ACC112 (cell line): ENCODE results near the gene PPP1R12A.

ENCODE experiments used
- H2AFZ ChIP-seq: fragments of 200-600 bp; sonication (generic); one replicate; pipeline ENCODE4 v1.6.0; 2017; ENCODE audit warnings: antibody characterized with exemption, low read length; ENCODE audit not compliant: unreplicated experiment
- H3K27ac ChIP-seq: fragments of 200-600 bp; sonication (generic); 2 replicates; pipeline ENCODE4 v1.5.1; 2014; ENCODE audit warnings: low read depth, mild to moderate bottlenecking, antibody characterized with exemption, low read length, moderate library complexity
- H3K27me3 ChIP-seq: fragments of 200-600 bp; sonication (generic); 2 replicates; pipeline ENCODE4 v1.6.1; 2014; ENCODE audit warnings: mild to moderate bottlenecking, antibody characterized with exemption, low read length, moderate library complexity, mixed read lengths; ENCODE audit not compliant: insufficient read depth
- H3K36me3 ChIP-seq: fragments of 200-600 bp; sonication (generic); 2 replicates; pipeline ENCODE4 v1.6.1; 2016; ENCODE audit warnings: mild to moderate bottlenecking, antibody characterized with exemption, low read length, moderate library complexity, mixed read lengths; ENCODE audit not compliant: insufficient read depth
- H3K4me1 ChIP-seq: fragments of 200-600 bp; sonication (generic); one replicate; pipeline ENCODE4 v1.6.1; 2016; ENCODE audit warnings: low read length, mixed read lengths; ENCODE audit not compliant: insufficient read depth, unreplicated experiment, control insufficient read depth
- H3K4me3 ChIP-seq: fragments of 200-600 bp; sonication (generic); 2 replicates; pipeline ENCODE4 v1.5.1; 2014; ENCODE audit warnings: mild to moderate bottlenecking, low read depth, low read length
- H3K79me2 ChIP-seq: fragments of 200-600 bp; sonication (generic); one replicate; pipeline ENCODE4 v1.6.0; 2016; ENCODE audit warnings: low read length; ENCODE audit not compliant: control insufficient read depth, unreplicated experiment, insufficient read depth

PPP1R12A gene

DNA sequence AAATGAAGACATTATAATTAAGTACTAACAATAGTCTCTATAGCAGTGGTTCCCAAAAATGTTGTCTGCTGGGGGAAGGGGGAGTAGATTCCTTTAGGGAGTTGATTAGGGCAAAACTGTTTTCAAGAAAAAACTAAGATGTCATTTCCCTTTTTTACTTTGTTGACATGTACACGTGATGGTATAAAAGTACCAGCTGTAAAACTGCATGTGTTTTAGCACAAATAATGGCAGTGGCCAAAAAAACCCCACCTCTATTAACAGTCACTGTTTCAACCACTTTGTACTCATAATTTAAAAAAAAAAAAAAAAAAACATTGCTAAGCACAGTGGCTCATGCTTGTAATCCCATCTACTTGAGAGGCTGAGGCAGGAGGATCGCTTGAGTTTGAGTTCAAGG is 61.7 kb downstream of the PPP1R12A start:
- Histone ChIP-seq H3K36me3 (peaks cover 9% of the 10 kb centered on the region; the same call in 1 of the 2 replicates), H3K27me3 (no peaks in the 10 kb centered on the region), H3K79me2 (peaks cover 33% of the 10 kb centered on the region), H3K27ac (no peak overlapping the region), H2AFZ (no peak overlapping the region), H3K4me1 (peaks cover 4% of the 10 kb centered on the region), H3K4me3 (no peak overlapping the region)

- Histone ChIP-seq H3K27ac (no peak overlapping the region), H3K4me3 (no peak overlapping the region), H2AFZ (no peak overlapping the region), H3K79me2 (peaks cover 38% of the 10 kb centered on the region), H3K4me1 (peaks cover 4% of the 10 kb centered on the region), H3K36me3 (peaks cover 22% of the 10 kb centered on the region), H3K27me3 (no peaks in the 10 kb centered on the region)
Observed at GRCh38 chr12:79871621-79872020, 63.3 kb downstream of the PPP1R12A start.

DNA sequence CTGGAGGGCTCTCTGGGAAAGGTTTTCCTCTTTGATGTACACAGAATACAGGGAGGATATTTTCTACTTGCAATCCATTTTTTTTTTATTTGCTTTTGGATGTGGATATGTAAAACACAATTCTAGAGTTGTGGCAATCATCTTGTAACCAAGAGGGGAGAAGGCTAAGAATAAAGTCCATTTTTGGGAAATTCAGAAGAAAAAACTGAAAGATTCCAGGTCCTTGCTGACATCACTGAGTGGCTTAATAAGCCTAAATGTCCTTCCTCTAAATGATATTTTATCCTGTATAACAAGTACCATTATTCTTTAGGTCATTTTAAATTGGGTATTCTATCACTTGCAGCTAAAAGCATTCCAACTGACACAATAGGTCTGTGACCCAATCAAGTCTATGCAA is 64.0 kb downstream of the PPP1R12A start:
- Histone ChIP-seq H3K27me3 (no peaks in the 10 kb centered on the region), H3K79me2 (peaks cover 36% of the 10 kb centered on the region), H2AFZ (no peak overlapping the region), H3K4me3 (no peak overlapping the region), H3K4me1 (no peaks in the 10 kb centered on the region), H3K27ac (no peak overlapping the region), H3K36me3 (peaks cover 22% of the 10 kb centered on the region)

DNA sequence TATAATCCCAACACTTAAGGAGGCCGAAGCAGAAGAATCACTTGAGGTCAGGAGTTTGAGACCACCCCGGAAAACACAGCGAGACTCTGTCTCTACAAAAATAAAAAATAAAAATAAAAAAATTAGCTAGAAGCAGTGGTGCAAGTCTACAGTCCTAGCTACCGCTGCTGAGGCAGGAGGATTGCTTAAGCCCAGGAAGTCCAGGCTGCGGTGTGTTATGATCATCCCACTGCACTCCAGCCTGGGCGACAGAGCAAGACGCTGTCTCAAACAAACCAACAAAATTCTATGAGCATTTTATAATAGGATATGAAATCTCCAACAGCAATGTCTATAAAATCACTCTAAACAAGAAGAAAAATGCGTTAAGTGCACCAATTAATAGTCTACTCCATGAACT is 75.3 kb downstream of the PPP1R12A start:
- H3K27me3 ChIP-seq: no peaks in the 10 kb centered on the region
- peaks cover 81% of the 10 kb centered on the region for H3K79me2 ChIP-seq
- peaks cover 5% of the 10 kb centered on the region for H3K4me1 ChIP-seq
- H2AFZ ChIP-seq: no peak overlapping the region
- no peak overlapping the region for H3K27ac ChIP-seq
- peaks cover 5% of the 10 kb centered on the region; the same call in 1 of the 2 replicates for H3K36me3 ChIP-seq
- H3K4me3 ChIP-seq: no peak overlapping the region

- Histone ChIP-seq H2AFZ (no peak overlapping the region), H3K27me3 (no peaks in the 10 kb centered on the region), H3K79me2 (peaks cover 82% of the 10 kb centered on the region), H3K4me3 (no peak overlapping the region), H3K27ac (no peak overlapping the region), H3K4me1 (peaks cover 5% of the 10 kb centered on the region), H3K36me3 (peaks cover 9% of the 10 kb centered on the region)
Observed at GRCh38 chr12:79858518-79858917, 76.4 kb downstream of the PPP1R12A start.

DNA sequence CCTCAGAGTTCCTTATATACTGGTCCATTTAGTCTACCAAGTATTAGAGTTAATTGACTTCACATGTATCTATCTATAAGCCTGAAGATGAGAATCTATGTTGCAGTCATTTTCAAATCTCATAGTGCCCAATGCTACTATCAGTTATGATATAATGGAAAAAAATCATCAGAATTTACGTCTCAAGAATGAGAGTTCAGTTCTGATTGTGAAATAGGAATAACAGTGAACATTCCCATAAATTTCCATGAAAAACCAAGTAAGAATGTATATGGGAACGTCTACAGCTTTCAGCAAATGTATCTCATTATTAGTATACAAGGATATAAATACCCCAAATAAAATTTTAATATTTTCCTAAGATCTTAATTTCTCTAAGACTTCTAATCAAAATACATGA is 77.2 kb downstream of the PPP1R12A start:
- Histone ChIP-seq H3K79me2 (peaks cover 85% of the 10 kb centered on the region), H3K27ac (no peak overlapping the region), H3K27me3 (no peaks in the 10 kb centered on the region), H3K4me3 (no peak overlapping the region), H3K4me1 (peaks cover 5% of the 10 kb centered on the region), H2AFZ (no peak overlapping the region), H3K36me3 (peaks cover 9% of the 10 kb centered on the region)

DNA sequence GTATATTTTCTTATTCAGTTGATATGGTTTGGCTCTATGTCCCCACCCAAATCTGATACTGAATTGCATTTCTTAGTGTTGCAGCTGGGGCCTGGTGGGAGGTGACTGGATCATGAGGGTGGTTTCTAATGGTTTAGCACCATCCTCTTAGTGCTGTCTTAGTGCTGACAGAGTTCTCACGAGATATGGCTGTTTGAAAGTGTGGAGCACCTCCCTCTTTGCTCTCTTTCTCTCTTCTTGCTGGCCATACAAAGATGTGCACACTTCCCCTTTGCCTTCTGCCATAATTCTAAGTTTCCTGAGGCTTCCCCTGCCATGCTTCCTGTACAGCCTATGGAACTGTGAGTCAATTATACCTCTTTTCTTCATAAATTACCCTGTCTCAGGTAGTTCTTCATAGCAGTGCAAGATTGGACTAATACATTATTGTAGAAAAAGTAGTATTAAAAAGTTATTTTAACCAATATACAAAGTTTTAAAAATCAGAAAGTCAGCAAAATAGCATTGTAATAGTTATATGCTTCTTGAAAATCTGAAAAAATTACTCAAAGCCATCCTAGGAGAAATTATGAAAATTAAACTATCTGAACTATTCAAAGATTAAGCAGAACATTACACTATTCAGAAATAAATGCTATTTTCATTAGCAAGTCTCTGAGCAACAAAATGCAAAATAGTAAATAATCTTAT is 84.1 kb downstream of the PPP1R12A start:
- Histone ChIP-seq H2AFZ (no peak overlapping the region), H3K79me2 (peaks cover 66% of the 10 kb centered on the region), H3K27ac (no peak overlapping the region), H3K27me3 (no peaks in the 10 kb centered on the region), H3K36me3 (peaks cover 5% of the 10 kb centered on the region), H3K4me1 (peaks cover 5% of the 10 kb centered on the region), H3K4me3 (no peak overlapping the region)

DNA sequence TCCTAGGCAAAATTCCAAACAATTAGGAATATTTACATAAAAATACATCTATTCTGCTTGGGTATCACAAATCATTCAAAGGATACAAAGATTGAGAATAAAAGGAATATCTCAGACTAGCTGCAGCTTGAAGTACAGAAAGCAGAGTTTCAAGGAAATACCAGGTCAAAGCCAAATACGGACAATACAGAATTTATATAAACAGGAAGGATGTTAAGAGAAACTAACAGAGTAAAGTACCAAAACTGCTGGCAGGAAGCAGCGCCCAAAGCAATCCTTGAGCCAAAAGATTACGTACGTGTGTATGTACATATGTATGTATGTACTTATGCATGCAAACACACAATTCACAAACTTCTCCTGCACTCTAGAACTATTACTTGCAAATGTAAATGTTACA is 86.6 kb downstream of the PPP1R12A start:
- H3K79me2 ChIP-seq: peaks cover 52% of the 10 kb centered on the region
- no peak overlapping the region for H2AFZ ChIP-seq
- no peaks in the 10 kb centered on the region; the same call in none of the 2 replicates for H3K36me3 ChIP-seq
- no peaks in the 10 kb centered on the region for H3K27me3 ChIP-seq
- peaks cover 20% of the 10 kb centered on the region for H3K4me1 ChIP-seq
- H3K27ac ChIP-seq: no peak overlapping the region
- no peak overlapping the region for H3K4me3 ChIP-seq

DNA sequence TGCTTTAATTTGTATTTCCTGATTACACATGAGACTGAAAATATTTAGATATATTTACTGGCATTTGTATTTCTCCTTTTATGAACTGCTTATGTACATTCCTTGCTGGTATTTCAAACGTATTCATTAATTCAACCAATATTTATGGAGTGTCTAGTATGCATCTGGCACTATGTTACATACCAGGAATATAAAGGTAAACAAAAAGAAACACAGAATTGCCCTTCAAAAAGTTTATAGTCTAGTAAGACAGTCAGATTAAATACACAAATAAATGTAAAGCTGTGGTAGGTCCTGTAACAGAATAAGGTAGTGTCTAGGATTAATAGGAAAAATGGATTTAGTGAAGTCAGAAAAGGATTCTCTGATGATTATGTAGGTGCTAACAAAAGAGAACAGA is 87.5 kb downstream of the PPP1R12A start:
- Histone ChIP-seq H3K79me2 (peaks cover 46% of the 10 kb centered on the region), H2AFZ (no peak overlapping the region), H3K36me3 (peaks cover 3% of the 10 kb centered on the region), H3K27me3 (no peaks in the 10 kb centered on the region), H3K4me3 (no peak overlapping the region), H3K27ac (no peak overlapping the region), H3K4me1 (peaks cover 20% of the 10 kb centered on the region)

DNA sequence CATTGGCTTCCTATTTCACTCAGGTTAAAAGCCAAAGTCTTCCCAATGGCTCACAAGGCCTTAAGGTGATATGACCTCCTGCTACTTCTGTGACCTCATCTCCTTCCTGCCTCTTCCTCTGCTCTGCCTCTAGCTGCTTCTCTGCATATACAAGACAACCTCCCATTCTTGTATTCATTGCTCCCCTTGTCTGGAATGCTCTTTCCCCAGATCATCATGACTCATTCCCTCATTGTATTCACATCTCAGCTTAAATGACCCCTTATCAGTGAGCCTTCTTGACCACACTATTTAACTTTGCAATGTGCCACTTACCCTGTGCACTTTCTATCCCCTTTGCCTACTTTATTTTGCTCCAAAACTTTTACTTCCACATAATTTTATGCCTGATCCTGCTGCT is 90.2 kb downstream of the PPP1R12A start:
- peaks cover 28% of the 10 kb centered on the region for H3K36me3 ChIP-seq
- peaks cover 35% of the 10 kb centered on the region for H3K79me2 ChIP-seq
- no peaks in the 10 kb centered on the region for H3K27me3 ChIP-seq
- H3K4me1 ChIP-seq: peaks cover 27% of the 10 kb centered on the region
- no peak overlapping the region for H3K4me3 ChIP-seq
- peak overlapping the region; percentile 25; the same call in 1 of the 2 replicates for H3K27ac ChIP-seq
- H2AFZ ChIP-seq: no peak overlapping the region

DNA sequence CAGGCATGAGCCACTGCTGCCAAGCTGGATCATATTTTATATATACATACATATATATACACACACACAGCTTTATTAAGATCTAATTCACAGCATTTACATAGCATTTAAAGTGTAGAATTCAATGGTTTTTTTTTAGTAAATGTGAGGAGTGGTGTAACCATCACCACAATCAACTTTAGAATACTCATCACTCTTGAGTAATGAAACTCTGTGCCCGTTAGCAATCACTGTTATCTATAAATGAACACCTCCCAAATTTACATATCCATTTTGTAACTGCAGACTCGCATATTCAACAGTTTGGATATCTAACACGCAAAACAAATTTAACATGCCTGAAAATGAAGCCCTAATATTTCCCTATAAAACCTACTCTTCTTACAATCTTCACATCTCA is 90.9 kb downstream of the PPP1R12A start:
- Histone ChIP-seq H3K4me3 (no peak overlapping the region), H3K36me3 (peaks cover 35% of the 10 kb centered on the region), H3K79me2 (peaks cover 32% of the 10 kb centered on the region), H3K27ac (no peak overlapping the region), H3K4me1 (peaks cover 27% of the 10 kb centered on the region), H3K27me3 (no peaks in the 10 kb centered on the region), H2AFZ (no peak overlapping the region)
